B cell (primary cell): ENCODE data around the gene MAP2K3. TPM values are rescaled to one million over a fixed set of nuclear protein-coding genes. Genes with fewer than 3 reads are reported as not detected.

Experiments
- ATAC-seq: fragments of 200-7000 bp; cut with Tn5 transposase; one replicate; pipeline ENCODE4 v1.10.0; 2021; ENCODE audit warnings: low read depth, mild to moderate bottlenecking, moderate number of reproducible peaks, moderate library complexity
- CTCF ChIA-PET: fragments of 350-600 bp; sonication (Branson Sonifier 250); formaldehyde crosslinking; loops from one replicate; lab custom pipeline; 2021; ENCODE audit warnings: antibody characterized with exemption, inconsistent platforms; lab: Charles Lee
- POLR2A ChIA-PET: fragments of 350-600 bp; sonication (Branson Sonifier 250); formaldehyde crosslinking; loops from one replicate; lab custom pipeline; 2021; ENCODE audit warnings: antibody characterized with exemption; lab: Charles Lee
- DNase-seq: peaks from one replicate; pipeline ENCODE4 v3.0.0; 2013
- H2AFZ ChIP-seq: 2 replicates; pipeline ENCODE4 v1.6.1; 2012; ENCODE audit warnings: mild to moderate bottlenecking, low read depth, low read length; ENCODE audit not compliant: insufficient read depth, poor library complexity, severe bottlenecking
- H3K27ac ChIP-seq, 2 donors: 1 replicate in 1 of 2; 2 replicates in 1 of 2; pipeline ENCODE4 v1.5.1; 2012 to 2013; ENCODE audit warnings: low read length in 2 of 2, mild to moderate bottlenecking in 2 of 2, moderate library complexity in 1 of 2
- H3K27me3 ChIP-seq, 4 experiments: fragments of 200-600 bp in 1 of 4; sonication (generic) in 1 of 4; replicated peaks in 1 of 4; 1 replicate in 2 of 4; 2 replicates in 2 of 4; pipeline versions ENCODE4 v1.6.1 to v1.7.0; 2013 to 2016; ENCODE audit warnings: low read length in 3 of 4, mild to moderate bottlenecking in 2 of 4, mixed read lengths in 1 of 4, moderate library complexity in 1 of 4; ENCODE audit not compliant: insufficient read depth in 4 of 4, control insufficient read depth in 3 of 4; ENCODE audit errors: control extremely low read depth in 1 of 4
- H3K36me3 ChIP-seq, 2 experiments: replicated peaks in 1 of 2; 1 replicate in 1 of 2; 2 replicates in 1 of 2; pipeline versions ENCODE4 v1.6.1 to v1.7.1; 2013; ENCODE audit warnings: low read length in 1 of 2; ENCODE audit not compliant: insufficient read depth in 2 of 2, control insufficient read depth in 1 of 2; ENCODE audit errors: control extremely low read depth in 1 of 2, extremely low read depth in 1 of 2
- H3K4me1 ChIP-seq, 2 donors: fragments of 200-600 bp in 1 of 2; sonication (generic) in 1 of 2; 1 replicate in 1 of 2; 2 replicates in 1 of 2; pipeline versions ENCODE4 v1.5.1 to v1.6.1; 2013 to 2017; ENCODE audit warnings: low read length in 2 of 2; ENCODE audit not compliant: control insufficient read depth in 2 of 2, insufficient read depth in 2 of 2
- H3K4me2 ChIP-seq: replicated peaks from 2 replicates; pipeline ENCODE3; 2012; ENCODE audit warnings: mild to moderate bottlenecking, low read depth, low read length; ENCODE audit not compliant: poor library complexity, severe bottlenecking
- H3K4me3 ChIP-seq, 5 experiments: fragments of 200-600 bp in 1 of 5; sonication (generic) in 1 of 5; 1 replicate in 3 of 5; 2 replicates in 2 of 5; pipeline versions ENCODE4 v1.5.1 to v1.7.0; 2011 to 2016; ENCODE audit warnings: low read length in 4 of 5, mild to moderate bottlenecking in 4 of 5, low read depth in 2 of 5, control low read depth in 1 of 5, moderate library complexity in 1 of 5; ENCODE audit not compliant: insufficient read depth in 1 of 5; ENCODE audit errors: control extremely low read depth in 1 of 5, extremely low read depth in 1 of 5
- H3K79me2 ChIP-seq: fragments of 200-600 bp; sonication (generic); one replicate; pipeline ENCODE4 v1.6.0; 2016; ENCODE audit warnings: low read length; ENCODE audit not compliant: control insufficient read depth, insufficient read depth
- H3K9ac ChIP-seq: fragments of 200-600 bp; sonication (generic); 2 replicates; pipeline ENCODE4 v1.6.1; 2017; ENCODE audit warnings: mild to moderate bottlenecking, low read length, moderate library complexity
- H3K9me3 ChIP-seq, 3 donors: one replicate each; pipeline versions ENCODE4 v1.6.1 to v1.7.1; 2013; ENCODE audit warnings: low read length in 2 of 3; ENCODE audit not compliant: control insufficient read depth in 2 of 3, insufficient read depth in 1 of 3; ENCODE audit errors: control extremely low read depth in 1 of 3
- H4K20me1 ChIP-seq: 2 replicates; pipeline ENCODE4 v1.6.0; 2012; ENCODE audit warnings: mild to moderate bottlenecking, low read length; ENCODE audit not compliant: insufficient read depth, control insufficient read depth, poor library complexity, severe bottlenecking
- H3K27ac Mint-ChIP-seq: one replicate; pipeline ENCODE4 v1.8.0; 2021; ENCODE audit warnings: mixed read lengths
- H3K27me3 Mint-ChIP-seq: one replicate; pipeline ENCODE4 v1.8.0; 2021; ENCODE audit warnings: mixed read lengths
- H3K4me1 Mint-ChIP-seq: one replicate; pipeline ENCODE4 v1.8.0; 2021; ENCODE audit warnings: mixed read lengths
- H3K4me3 Mint-ChIP-seq: one replicate; pipeline ENCODE4 v1.8.0; 2021; ENCODE audit warnings: mixed read lengths
- H3K9me3 Mint-ChIP-seq: one replicate; pipeline ENCODE4 v1.8.0; 2022; ENCODE audit warnings: mixed read lengths; ENCODE audit not compliant: insufficient read depth
- CTCF ChIP-seq: fragments of 200-600 bp; IDR thresholded peaks from one replicate; pipeline ENCODE4 v1.8.0; 2022; ENCODE audit warnings: antibody characterized with exemption, mild to moderate bottlenecking
- EZH2 ChIP-seq: IDR thresholded peaks from 2 replicates; pipeline ENCODE4 v1.6.1; 2012; ENCODE audit warnings: borderline replicate concordance, low read depth, mild to moderate bottlenecking, moderate library complexity, low read length; ENCODE audit not compliant: insufficient read depth, poor library complexity, severe bottlenecking
- WGBS: methylation state at CpG from one replicate; pipeline ENCODE4 v1.1.5; 2013; ENCODE audit warnings: missing lambda C conversion rate; ENCODE audit not compliant: insufficient coverage; 5-methylcytosine and 5-hydroxymethylcytosine counted together
- intact Hi-C: fragments of 100-400 bp; cut with micrococcal nuclease; formaldehyde crosslinking; loops from one replicate; pipeline ENCODE4 v1.10.0; 2022
- polyA plus RNA-seq: library from polyadenylated mRNA; depleted of rRNA; stranded (reverse); fragments of >200 nt; gene quantifications from 2 replicates; pipeline ENCODE4 v1.2.3, GENCODE V29; 2012
- total RNA-seq, 2 donors: library from RNA; stranded (reverse); fragments of 120-200 nt in 1 of 2; gene quantifications; 1 replicate in 1 of 2; 2 replicates in 1 of 2; pipeline versions ENCODE4 v1.2.3 to v1.2.4, GENCODE V29; 2013 to 2022

Gene MAP2K3
- total and polyA plus RNA-seq, 2 donors (not counting 1 experiment from before 2014, with no cell fraction given), result 61.0 to 118 TPM

DNA sequence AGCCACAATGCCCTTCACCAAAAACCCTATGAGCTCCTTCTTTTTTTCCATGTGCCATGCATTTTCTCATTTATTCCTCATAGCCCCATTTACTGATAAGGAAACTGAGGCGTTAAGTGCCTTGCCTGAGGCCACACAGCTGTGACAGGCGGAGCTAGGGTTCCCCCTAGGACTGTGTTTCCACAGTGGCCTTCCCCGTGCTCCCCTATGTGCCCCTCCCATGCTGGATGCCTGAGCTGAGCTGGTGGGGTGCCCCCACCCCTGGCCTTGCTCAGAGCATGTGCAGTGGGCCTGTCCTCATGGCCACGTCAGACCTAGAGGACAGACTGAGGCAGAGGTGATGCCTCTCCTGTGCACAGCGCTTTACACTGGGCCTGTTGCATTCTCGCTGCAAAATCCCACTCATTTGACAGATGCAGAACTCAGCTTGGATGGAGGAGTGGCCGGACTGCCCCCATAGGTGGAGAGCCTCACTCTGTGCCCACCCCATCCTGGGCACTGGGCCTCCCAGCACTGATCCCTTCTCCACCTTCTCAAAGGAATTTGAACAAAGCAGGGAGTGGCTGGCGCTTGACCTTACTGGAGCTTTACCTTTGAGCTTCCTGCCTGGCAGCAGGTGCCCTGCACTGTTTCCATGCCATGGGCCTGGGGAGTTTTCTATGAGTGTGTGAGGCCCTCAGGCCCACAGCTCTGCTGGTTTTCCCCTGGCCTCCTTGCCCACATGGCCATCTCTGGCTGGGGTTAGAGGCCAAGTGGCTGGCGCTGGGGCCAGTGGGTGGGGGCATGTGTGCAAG, 2.6 kb downstream of the MAP2K3 start:
- no peak for TF ChIP-seq EZH2
- TF ChIP-seq CTCF, result no peak
- peak overlapping the region; percentile 32 for H2AFZ ChIP-seq
- H3K27ac Mint-ChIP-seq, result peak overlapping the region; percentile 99
- H3K4me1 Mint-ChIP-seq, result peaks cover 72% of the 10 kb centered on the region
- DNase-seq (no peak), ATAC-seq (no peak)
- ChIA-PET CTCF (interaction anchor here (0.8 to 4.3 kb wide), 11 partner anchors 8 to 244 kb away, joined by 3 to 42 read pairs (median 8); partner anchors contain the start of gene USP22), POLR2A (interaction anchor here (1.4 to 2.7 kb wide), 7 partner anchors 8 to 244 kb away, joined by 6 to 18 read pairs (median 9); partner anchors contain the start of genes NATD1 and USP22)
- H4K20me1 ChIP-seq, result peaks cover 56% of the 10 kb centered on the region
- H3K27me3 ChIP-seq, result no peaks in the 10 kb centered on the region
- peak overlapping the region; percentile 96 for H3K4me3 Mint-ChIP-seq
- H3K27me3 Mint-ChIP-seq, result no peaks in the 10 kb centered on the region
- H3K9me3 ChIP-seq, result peaks cover 0 to 9% (median 0%) of the 10 kb centered on the region in 3 donors
- H3K4me2 ChIP-seq, result peak overlapping the region; percentile 90
- H3K9ac ChIP-seq, result peak overlapping the region; percentile 92
- peaks cover 85% of the 10 kb centered on the region for H3K79me2 ChIP-seq
- intact Hi-C loops, result no loop called here
- peaks cover 0 to 14% of the 10 kb centered on the region in 2 experiments for H3K36me3 ChIP-seq
- H3K4me1 ChIP-seq, result peaks cover 42 to 69% of the 10 kb centered on the region in 2 donors
- H3K27ac ChIP-seq, result peak overlapping the region; percentile 95
- H3K4me3 ChIP-seq, result peak overlapping the region; percentile 81 to 98 (median 93)
- 31% methylated on average over 8 of the region's 9 CpGs for WGBS
- no peaks in the 10 kb centered on the region for H3K9me3 Mint-ChIP-seq
